ENCODE results near the gene SLC44A4. TPM values are rescaled to one million over a fixed set of nuclear protein-coding genes. Genes with fewer than 3 reads are reported as not detected.
"Not testable (repeated sequence)": the region's sequence is repeated elsewhere in the genome, so short reads cannot be mapped to it uniquely, and the experiment has no call there.

SLC44A4 gene
- polyA plus RNA-seq, 10 donors: 0.08 to 0.50 (median 0.29) TPM; not detected in 2

- DNase-seq: peak; percentile 57 to 84 (median 59)
Measured at GRCh38 chr6:31829633-31830283, 49.0 kb downstream of the SLC44A4 start.

DNA sequence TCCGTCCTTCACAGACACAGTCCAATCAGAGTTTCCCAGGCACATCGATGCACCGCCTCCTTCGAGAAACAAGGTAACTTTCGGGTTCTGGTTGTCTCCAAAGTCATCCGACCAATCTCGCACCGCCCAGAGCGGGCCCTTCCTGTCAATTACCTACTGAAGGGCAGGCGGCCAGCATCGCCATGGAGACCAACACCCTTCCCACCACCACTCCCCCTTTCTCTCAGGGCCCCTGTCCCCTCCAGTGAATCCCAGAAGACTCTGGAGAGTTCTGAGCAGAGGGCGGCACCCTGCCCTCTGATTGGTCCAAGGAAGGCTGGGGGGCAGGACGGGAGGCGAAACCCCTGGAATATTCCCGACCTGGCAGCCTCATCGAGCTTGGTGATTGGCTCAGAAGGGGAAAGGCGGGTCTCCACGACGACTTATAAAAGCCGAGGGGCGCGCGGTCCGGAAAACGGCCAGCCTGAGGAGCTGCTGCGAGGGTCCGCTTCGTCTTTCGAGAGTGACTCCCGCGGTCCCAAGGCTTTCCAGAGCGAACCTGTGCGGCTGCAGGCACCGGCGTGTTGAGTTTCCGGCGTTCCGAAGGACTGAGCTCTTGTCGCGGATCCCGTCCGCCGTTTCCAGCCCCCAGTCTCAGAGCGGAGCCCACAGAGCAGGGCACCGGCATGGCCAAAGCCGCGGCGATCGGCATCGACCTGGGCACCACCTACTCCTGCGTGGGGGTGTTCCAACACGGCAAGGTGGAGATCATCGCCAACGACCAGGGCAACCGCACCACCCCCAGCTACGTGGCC lies 51.3 kb downstream of the SLC44A4 start, which contains the start of gene HSPA1B:
TSS of gene HSPA1B (plus strand) at position 453 of the 794 bp plus-strand sequence. CDS start at position 666, 213 bp downstream.
- DNase-seq: peak; percentile 99 to 100 (median 99)

DNA sequence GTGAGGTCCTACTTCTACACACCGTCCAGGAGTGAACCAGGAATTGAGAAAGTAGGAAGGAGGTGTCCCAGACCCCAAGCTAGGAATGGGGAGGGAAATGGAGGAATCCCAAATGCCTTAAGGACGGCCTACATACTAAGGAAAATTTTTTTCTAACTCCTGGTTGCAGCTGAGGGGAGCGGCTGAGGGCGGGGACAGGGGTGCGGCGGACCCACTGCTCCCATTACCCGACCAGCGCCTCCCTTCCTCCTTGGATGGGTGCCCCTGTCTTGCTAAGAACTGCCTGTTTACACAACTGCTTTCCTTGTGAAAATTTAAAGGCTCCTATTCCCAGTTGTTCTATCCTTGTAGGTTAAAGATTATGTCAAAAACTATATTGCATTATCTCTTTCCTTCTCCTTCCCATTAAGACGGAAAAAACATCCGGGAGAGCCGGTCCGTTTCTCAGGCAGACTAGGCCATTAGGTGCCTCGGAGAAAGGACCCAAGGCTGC lies 52.0 kb downstream of the SLC44A4 start:
- peak; percentile 87 to 97 (median 93) for DNase-seq

- no peak for DNase-seq
Measured at GRCh38 chr6:31825553-31825952, 53.2 kb downstream of the SLC44A4 start.

GRCh38 chr6:31823592-31824196 lies 55.1 kb downstream of the SLC44A4 start:
- not testable (repeated sequence) for DNase-seq

GRCh38 chr6:31822036-31822821 lies 56.6 kb downstream of the SLC44A4 start:
- peak; percentile 72 to 87 (median 80) for DNase-seq

DNA sequence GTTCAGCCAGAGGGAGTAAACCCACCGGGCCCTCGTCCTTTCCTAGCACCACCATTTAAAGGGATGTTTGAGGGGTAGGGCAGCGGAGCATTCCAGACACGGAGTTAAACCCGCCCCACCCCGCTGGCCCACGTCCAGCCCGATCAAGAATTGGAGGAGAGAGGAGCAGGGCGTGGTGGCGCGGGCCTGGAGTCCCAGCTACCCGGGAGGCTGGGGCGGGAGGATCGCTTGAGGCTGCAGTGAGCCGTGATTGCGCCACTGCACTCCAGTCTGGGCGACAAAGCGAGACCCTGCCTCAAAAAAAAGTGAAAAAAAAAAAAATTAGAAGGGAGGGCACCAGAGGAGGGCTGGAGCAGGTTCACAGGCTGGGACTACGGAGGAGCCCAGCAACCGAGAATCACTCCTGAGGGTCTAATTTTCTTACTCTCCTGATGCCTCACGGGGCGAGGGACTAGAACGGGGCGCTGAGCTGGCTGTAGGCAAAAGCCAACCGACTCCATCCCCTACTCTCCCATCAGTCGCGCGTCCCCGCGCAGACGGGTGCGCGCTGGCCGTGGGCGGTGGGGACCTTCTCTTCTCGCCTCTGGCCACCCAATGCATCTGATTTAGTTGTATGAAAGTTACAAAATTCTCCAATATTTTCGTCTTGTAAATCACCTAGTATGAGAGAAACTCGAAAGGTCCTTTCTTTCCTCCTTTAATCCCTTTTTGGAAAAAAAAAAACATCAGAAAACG lies 57.3 kb downstream of the SLC44A4 start:
- DNase-seq: peak in 2 of 3 donors; percentile 63 to 74

GRCh38 chr6:31820399-31820798 lies 58.4 kb downstream of the SLC44A4 start:
- not testable (repeated sequence) for DNase-seq

DNA sequence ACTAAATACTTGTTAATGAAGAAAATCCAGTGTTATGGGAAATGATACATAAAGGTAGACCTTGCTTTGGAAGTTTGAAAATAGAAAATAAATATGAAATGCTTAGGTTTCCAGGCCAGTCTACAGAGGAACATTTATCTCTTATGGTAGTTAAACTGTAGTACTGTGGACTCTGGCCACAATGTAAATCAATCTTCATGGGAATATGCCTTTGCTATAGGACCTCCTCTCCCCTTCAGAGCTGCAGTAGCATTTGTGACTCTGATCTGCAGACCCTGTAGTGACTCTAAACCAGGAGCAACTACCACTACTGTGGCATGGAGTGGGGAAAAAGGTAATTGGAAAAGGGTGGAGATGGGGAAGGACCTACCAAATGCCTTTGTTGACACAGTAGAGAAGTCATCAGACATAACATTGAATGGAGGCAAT lies 58.9 kb downstream of the SLC44A4 start:
- DNase-seq: no peak

GRCh38 chr6:31817929-31818511 lies 60.8 kb downstream of the SLC44A4 start:
- not testable (repeated sequence) for DNase-seq

- not testable (repeated sequence) for DNase-seq
Measured at GRCh38 chr6:31817133-31817928, 61.5 kb downstream of the SLC44A4 start.

- peak; percentile 98 for DNase-seq
Measured at GRCh38 chr6:31815025-31815838, 63.6 kb downstream of the SLC44A4 start, which contains the start of the genes HSPA1A and HSPA1L. HSPA1A (plus strand) TSS chr6:31815543; CDS start chr6:31815757, 214 bp downstream. HSPA1L (minus strand) TSS chr6:31815283; CDS start chr6:31811972, 3,311 bp downstream.

DNA sequence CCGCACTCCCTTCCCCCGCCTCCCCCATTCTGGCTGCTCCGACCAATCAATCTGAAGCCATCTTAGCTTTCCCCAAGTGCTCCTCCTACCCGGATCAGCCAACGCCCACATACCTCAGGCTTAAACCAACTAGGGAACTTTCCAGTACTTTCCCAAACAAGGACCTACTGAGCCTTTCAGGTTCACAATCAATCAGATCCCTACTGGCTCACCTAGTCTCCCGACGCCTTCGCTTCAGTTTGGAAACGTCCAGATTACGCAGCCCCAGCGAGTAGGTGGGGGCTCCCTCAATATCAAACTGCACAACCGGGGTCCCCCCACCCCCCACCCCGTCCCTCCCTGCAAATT lies 64.1 kb downstream of the SLC44A4 start:
- peak; percentile 98 to 99 (median 99) for DNase-seq

GRCh38 chr6:31813465-31813849 lies 65.3 kb downstream of the SLC44A4 start:
- no peak for DNase-seq
